Measurements from ENCODE around the gene SMIM7. TPM values are rescaled to one million over a fixed set of nuclear protein-coding genes. Genes with fewer than 3 reads are reported as not detected.

The SMIM7 gene
- total RNA-seq, 1 donor, result 32.6 TPM

DNA sequence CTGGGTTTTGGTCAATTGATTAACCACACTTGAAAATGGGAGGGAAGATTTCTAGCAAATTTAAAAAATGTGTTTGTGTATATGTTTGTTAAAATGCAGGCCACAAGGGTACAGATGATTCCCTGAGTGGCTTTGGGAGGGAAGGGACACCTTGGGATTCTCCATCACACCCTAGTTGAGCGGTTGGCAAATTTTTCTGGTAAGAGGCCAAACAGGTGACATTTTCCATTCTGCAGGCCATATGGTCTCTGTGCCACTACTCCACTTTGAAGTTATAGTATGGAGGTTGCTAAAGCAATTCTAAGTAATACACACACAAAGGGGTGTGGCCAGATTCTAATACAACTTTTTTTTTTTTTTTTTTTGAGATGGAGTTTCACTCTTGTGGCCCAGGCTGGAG lies 19.0 kb downstream of the SMIM7 start:
- no peaks in the 10 kb centered on the region for H3K9me3 ChIP-seq (ENCODE audit: low read depth, low read length)
- no peak overlapping the region for H3K4me3 ChIP-seq (ENCODE audit: low read length)

DNA sequence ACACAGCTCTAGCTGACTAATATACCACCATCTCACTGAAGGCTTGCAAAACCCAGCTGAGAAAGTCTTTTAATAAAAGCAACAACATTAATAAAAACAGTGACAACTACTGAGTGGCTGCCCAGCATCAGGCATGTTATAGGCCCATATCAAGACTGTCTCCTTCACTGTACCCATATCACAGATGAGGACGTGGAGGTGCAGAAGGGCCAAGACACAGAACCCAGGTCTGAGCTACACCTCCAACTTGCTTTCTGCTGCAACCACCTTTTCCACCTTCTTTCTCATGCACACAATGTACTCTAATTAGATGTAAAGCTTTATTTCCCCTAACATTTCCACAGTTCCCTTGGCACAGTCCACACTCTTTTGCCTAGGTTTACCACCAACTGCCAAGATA lies 21.3 kb downstream of the SMIM7 start:
- H3K4me1 ChIP-seq (ENCODE audit: insufficient read depth, low read length), result no peaks in the 10 kb centered on the region
- H3K27me3 ChIP-seq (ENCODE audit: insufficient read depth, low read length), result no peaks in the 10 kb centered on the region
- H3K9me3 ChIP-seq (ENCODE audit: low read depth, low read length), result no peaks in the 10 kb centered on the region
- H3K4me3 ChIP-seq (ENCODE audit: low read length), result no peak overlapping the region

More for the DNA sequence above, 19.0 kb downstream of the SMIM7 start:
- no peaks in the 10 kb centered on the region for H3K4me1 ChIP-seq (ENCODE audit: insufficient read depth, low read length)
- no peaks in the 10 kb centered on the region for H3K27me3 ChIP-seq (ENCODE audit: insufficient read depth, low read length)

DNA sequence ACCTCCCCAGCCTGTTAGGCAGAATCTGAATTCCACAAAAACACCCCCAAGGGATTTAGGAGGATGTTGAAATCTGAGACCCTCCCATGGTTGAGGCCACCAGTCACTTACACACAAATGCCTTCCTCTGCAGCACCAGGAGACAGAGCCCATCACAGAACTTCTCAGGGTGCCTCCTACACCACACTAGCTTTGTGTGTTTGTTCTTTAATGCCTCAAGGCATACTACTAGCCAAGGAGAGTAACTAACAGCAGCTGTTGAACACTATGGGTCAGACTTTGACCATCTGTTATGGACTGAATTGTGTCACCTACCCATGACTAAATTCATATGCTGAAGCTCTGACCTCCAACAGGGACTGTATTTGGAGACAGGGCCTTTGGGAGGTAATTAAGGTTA lies 22.4 kb downstream of the SMIM7 start:
- Histone ChIP-seq H3K27me3 (ENCODE audit: insufficient read depth, low read length) (no peaks in the 10 kb centered on the region), H3K4me1 (ENCODE audit: insufficient read depth, low read length) (no peaks in the 10 kb centered on the region), H3K4me3 (ENCODE audit: low read length) (no peak overlapping the region), H3K9me3 (ENCODE audit: low read depth, low read length) (no peaks in the 10 kb centered on the region)

DNA sequence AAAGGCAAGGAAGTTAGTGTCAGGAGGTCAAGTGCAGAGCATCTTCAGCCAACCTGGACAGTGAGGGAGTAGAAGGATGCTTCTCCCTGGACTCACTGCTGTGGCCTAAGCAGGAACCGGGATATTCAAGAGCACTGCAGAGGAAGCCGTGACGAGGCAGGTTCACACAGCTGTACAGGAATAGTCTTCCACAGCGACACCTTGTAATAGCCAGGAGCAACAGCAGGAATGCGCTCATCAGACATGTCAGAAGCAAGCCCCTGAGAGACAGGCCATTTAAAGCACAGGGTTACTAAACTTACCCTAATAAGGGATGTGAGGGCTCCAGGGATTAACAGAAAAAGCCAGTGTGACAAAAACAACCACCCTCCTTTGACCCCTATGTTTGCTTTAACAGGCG lies 28.5 kb downstream of the SMIM7 start:
- H3K9me3 ChIP-seq (ENCODE audit: low read depth, low read length), result no peaks in the 10 kb centered on the region
- H3K4me1 ChIP-seq (ENCODE audit: insufficient read depth, low read length), result peaks cover 21% of the 10 kb centered on the region
- no peak overlapping the region for H3K4me3 ChIP-seq (ENCODE audit: low read length)
- H3K27me3 ChIP-seq (ENCODE audit: insufficient read depth, low read length), result no peaks in the 10 kb centered on the region

DNA sequence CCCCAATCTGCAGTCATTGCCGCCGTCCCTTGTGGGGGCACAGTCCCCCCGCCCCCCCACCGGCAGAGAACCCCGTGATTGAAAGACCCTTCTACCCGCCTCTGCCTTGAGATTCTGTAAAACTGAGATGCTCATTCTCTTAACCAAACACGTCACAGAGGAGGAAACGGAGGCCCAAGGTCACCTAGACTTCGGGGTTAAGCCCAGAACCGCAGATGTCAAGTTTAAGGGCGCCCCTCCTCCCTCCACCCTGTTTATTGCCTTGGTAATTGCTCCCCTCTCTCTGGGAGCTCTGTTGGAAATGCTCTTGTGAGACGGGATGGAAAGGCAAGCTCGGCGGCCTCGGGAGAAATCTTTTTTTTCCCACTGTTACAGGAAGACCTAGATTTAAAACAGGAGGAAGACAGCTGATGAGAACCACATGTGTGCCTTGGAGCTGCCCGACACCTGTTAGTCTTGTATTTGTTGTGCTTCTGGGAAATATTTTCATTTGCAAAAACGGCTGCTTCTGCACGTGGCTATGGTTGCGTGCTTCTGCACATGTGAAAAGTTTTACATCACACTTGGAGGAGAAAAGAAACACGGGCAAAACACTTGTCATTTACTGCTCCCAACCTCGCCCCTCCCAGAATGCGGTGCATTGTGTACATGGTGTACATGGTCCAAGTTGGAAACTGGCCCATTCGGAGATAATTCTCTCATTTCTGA lies 30.8 kb downstream of the SMIM7 start:
- Histone ChIP-seq H3K9me3 (ENCODE audit: low read depth, low read length) (no peaks in the 10 kb centered on the region), H3K4me3 (ENCODE audit: low read length) (peak overlapping the region; percentile 88), H3K4me1 (ENCODE audit: insufficient read depth, low read length) (peaks cover 37% of the 10 kb centered on the region), H3K27me3 (ENCODE audit: insufficient read depth, low read length) (no peaks in the 10 kb centered on the region)

DNA sequence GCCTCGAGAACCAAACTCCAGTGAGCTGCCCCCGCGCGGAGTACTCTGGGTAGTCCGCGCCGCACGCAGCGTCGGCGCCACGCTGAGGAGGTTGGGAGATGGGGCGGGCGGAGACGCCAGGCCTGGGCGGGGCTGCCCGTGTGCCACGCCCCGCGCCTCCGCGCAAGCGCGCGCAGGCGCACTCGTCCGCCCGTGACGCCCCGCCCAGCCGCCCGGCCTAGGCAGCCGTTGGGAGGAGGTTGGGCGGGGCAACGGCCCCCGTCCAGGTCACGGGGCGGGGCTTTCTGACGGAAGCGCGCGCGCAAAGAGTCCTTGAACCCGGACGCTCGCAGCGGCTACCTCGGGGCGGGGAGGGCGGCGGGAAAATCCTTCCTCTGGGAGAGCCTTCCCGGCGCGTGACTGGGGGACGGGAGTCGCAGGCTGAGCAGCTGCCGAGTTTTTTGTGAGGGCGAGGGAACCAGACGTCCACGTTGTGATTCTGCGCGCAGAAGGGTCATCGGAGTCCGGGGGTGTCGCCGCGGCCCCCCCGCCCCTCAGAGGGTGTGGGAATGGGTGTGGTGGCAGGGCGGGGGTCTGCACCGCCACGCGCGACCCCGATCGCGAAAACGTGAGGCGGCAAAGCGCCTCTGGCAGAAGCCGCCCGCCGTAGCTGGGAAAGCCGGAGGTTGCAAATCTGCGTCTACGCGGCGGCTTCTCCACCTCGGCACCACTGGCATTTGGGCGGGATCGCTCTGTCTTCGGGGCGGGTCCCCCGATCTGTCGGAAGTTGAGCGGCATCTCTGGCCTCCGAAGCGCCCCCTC lies 31.6 kb downstream of the SMIM7 start, which contains the start of gene MED26:
Gene MED26, minus strand, starts transcription at position 22 of the 801 bp plus-strand sequence. CDS start 261 bp downstream, outside the sequence.
- H3K27me3 ChIP-seq (ENCODE audit: insufficient read depth, low read length), result no peaks in the 10 kb centered on the region
- H3K4me1 ChIP-seq (ENCODE audit: insufficient read depth, low read length), result peaks cover 37% of the 10 kb centered on the region
- no peaks in the 10 kb centered on the region for H3K9me3 ChIP-seq (ENCODE audit: low read depth, low read length)
- peak within 1 kb of the TSS; percentile 88 for H3K4me3 ChIP-seq (ENCODE audit: low read length)

DNA sequence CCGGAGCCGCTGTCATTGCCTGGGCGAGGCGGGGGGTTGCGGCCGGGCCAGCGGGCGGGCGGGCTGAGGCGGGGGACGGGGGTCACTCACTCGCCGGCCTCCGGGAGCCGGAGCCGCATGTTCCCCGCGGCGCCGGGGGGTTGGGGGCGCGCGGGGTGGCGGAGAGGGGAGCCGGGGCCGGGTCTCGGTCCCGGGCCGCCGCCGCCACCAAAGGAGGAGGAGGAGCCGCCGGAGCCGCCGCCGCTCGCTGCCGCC lies 32.1 kb downstream of the SMIM7 start:
- H3K4me3 ChIP-seq (ENCODE audit: low read length), result peak overlapping the region; percentile 88
- no peaks in the 10 kb centered on the region for H3K27me3 ChIP-seq (ENCODE audit: insufficient read depth, low read length)
- H3K4me1 ChIP-seq (ENCODE audit: insufficient read depth, low read length), result peaks cover 37% of the 10 kb centered on the region
- no peaks in the 10 kb centered on the region for H3K9me3 ChIP-seq (ENCODE audit: low read depth, low read length)

DNA sequence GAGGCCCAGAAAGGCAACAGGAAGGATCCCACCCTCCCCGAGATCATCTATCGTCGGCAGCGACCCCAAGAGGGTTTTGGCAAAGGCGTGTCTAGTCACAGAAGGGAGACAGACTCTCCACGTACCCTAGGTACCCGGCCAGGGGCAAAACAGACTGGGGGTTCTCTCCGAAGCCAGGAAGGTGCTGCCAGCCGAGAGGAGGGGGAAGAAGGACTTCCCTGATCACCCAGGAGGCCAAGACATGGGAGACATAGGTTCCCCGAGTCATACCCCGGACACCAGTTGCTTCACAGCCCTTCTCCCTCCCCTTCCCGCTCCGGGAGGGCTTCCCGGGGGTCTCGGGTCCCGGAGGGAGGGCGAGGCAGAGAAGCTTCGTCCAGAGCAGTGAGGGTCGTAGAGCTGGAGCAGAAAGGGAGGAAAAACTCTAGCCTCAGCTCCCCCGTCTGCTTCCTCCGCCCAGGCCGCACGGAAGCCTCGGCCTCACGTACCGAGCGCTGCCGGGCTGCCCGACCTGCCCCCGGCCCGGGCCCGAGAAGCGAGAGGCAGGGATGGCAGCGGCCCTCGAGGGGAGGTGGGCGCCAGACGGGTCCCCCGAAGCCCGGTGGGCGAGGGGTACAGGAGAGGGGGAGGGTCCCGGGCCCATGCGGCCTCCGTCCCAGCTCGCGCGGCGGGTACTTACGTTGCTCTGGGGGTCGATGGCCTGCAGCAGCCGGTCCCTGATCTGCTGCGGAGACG lies 32.6 kb downstream of the SMIM7 start:
- H3K4me3 ChIP-seq (ENCODE audit: low read length), result peak overlapping the region; percentile 88
- H3K9me3 ChIP-seq (ENCODE audit: low read depth, low read length), result no peaks in the 10 kb centered on the region
- H3K4me1 ChIP-seq (ENCODE audit: insufficient read depth, low read length), result peaks cover 37% of the 10 kb centered on the region
- H3K27me3 ChIP-seq (ENCODE audit: insufficient read depth, low read length), result no peaks in the 10 kb centered on the region

DNA sequence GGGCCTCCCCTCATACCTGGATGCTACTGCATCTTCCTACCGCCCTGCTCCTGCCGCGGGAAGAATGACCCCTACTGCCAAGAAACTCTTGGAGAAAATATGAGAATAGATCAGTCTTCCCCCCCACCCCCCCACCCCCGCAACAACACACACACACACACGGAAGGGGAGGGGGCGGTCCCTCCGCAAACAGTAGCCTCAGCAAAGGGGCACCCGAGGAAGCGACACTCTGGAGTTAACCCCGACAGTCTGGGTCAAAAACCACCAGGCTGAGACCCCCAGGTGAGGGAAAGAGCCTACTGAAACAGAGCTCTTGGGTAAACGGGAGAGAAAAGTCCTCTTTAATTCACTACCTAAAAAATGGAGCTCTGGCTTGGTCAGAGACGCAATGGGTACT lies 33.1 kb downstream of the SMIM7 start:
- Histone ChIP-seq H3K4me3 (ENCODE audit: low read length) (peak overlapping the region; percentile 88), H3K4me1 (ENCODE audit: insufficient read depth, low read length) (peaks cover 37% of the 10 kb centered on the region), H3K9me3 (ENCODE audit: low read depth, low read length) (no peaks in the 10 kb centered on the region), H3K27me3 (ENCODE audit: insufficient read depth, low read length) (no peaks in the 10 kb centered on the region)

DNA sequence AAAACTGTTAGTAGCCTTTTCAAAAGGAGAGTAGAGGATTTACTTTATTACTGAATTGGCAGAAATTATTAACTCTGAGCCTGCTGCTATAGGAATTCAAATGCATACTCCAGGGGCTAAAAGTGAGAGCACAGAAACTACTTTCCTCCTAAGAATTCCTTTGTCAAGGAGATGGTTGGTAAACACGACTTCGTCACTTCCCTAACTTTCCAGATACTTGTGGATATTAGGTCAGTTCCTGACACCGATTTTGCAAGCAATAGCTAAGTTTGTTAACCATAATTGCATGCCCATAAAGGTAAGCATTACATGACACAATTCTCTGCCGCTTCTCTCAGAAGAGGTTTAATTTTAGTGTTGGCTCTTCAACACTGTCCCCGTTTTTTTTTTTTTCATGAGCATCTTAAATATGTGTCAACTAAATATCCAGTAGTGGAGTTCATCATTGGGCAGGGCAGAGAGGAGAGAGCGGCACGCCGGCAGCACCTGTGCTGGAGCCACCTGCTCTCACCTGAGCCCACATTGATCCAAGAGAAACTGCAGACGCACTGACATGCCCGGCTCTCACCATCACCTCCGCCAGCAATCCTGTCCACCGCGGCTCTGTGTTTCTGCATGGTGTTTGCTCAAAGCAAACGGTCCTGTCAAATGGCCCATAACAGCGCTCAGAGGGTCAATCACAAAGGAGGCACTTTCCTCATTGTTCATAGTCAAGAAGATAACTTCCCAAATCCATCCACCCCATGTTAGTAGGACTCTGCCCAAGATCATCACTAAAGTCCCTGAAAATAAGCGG lies 34.6 kb downstream of the SMIM7 start:
- Histone ChIP-seq H3K27me3 (ENCODE audit: insufficient read depth, low read length) (no peaks in the 10 kb centered on the region), H3K9me3 (ENCODE audit: low read depth, low read length) (no peaks in the 10 kb centered on the region), H3K4me3 (ENCODE audit: low read length) (no peak overlapping the region), H3K4me1 (ENCODE audit: insufficient read depth, low read length) (peaks cover 37% of the 10 kb centered on the region)

DNA sequence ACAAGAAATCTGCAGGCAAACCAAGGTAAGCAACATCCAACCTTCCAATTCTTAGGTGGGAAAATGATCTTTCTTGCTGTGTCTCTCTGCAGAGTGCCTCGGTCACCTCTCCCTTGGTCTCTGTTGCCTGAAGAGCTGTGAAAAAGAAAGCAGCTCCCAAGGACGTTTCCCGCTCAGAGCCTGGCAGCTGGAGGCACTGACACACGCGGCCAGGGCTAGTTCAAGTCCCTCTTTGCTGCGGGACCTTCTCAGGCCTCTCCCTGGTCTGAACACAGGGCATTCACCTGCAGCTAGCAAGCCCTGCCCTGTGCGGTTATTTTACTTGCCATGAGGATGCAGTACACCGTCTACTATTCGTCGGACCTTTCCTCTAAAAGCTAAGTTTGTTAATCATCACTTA lies 35.7 kb downstream of the SMIM7 start:
- Histone ChIP-seq H3K4me1 (ENCODE audit: insufficient read depth, low read length) (peaks cover 36% of the 10 kb centered on the region), H3K9me3 (ENCODE audit: low read depth, low read length) (no peaks in the 10 kb centered on the region), H3K4me3 (ENCODE audit: low read length) (no peak overlapping the region), H3K27me3 (ENCODE audit: insufficient read depth, low read length) (no peaks in the 10 kb centered on the region)

DNA sequence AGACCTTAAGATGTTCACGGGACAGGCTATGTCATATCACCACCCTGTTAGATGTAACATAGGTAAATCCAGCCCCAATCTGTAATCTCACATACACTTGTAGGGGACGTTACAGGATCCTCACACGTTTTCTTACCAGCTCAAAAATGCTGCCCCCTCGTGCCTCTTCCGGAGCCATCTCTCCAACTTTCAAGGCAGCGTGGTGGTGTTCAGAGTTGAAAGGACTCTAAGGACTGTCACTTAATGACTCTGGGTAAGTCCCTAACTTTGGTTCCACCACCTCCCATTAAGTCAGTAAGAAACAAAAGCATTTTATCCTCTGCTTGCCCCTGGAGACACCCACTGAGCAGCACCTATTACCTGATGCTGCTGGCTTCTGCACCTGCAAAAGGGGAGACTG lies 36.4 kb downstream of the SMIM7 start:
- Histone ChIP-seq H3K9me3 (ENCODE audit: low read depth, low read length) (no peaks in the 10 kb centered on the region), H3K27me3 (ENCODE audit: insufficient read depth, low read length) (no peaks in the 10 kb centered on the region), H3K4me1 (ENCODE audit: insufficient read depth, low read length) (peaks cover 37% of the 10 kb centered on the region), H3K4me3 (ENCODE audit: low read length) (no peak overlapping the region)

DNA sequence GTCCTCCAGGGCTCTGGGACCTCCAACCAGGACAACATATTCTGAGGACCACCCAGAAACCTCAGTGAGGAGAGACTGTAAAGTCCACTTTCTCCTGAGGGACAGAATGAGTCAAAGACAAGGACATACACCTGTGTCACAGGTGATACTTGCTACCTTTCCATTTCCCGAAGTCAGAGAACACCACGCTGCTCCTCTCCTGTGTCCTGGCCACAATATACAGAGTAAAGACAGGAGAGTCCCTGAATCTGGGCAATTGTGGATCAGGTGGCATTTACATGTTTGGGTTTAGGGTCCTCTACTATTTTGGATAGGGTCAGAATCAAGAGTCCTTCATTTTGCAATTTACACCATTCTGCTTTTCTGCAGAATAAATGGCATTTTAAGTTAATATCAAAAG lies 36.9 kb downstream of the SMIM7 start:
- Histone ChIP-seq H3K9me3 (ENCODE audit: low read depth, low read length) (no peaks in the 10 kb centered on the region), H3K4me1 (ENCODE audit: insufficient read depth, low read length) (peaks cover 42% of the 10 kb centered on the region), H3K27me3 (ENCODE audit: insufficient read depth, low read length) (no peaks in the 10 kb centered on the region), H3K4me3 (ENCODE audit: low read length) (no peak overlapping the region)

DNA sequence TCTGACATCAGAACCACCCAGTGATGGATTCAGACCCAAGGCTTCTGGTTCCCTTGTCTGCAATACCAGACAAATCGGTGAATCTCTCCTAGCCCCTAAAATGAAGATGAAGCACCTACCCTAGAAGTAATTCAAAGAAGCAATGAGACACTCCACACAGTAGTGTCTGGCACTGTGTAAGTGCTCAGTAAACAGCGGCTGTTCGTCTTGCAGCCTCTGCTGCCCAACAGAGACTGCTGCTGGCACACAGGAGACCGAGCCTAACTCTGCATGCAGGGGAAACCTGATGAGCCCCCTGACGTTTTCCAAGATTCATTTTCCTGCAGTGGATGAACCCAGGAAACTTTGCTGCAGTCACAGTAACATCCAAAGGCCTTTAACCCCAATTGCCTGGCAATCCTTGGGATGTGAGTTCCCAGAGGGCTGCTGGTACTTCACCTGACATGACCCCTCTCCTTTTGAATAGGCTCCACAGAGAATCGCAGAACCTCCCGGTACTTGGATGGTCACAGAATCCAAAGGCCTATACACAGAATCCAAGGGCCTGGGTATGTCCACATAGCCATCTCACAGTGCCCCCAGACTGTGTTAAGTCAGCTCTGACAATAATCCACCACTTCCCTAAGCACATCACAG lies 38.7 kb downstream of the SMIM7 start:
- H3K27me3 ChIP-seq (ENCODE audit: insufficient read depth, low read length), result no peaks in the 10 kb centered on the region
- peaks cover 48% of the 10 kb centered on the region for H3K4me1 ChIP-seq (ENCODE audit: insufficient read depth, low read length)
- H3K9me3 ChIP-seq (ENCODE audit: low read depth, low read length), result no peaks in the 10 kb centered on the region
- no peak overlapping the region for H3K4me3 ChIP-seq (ENCODE audit: low read length)
